ENCODE results near the gene SOCS4.

GRCh38 chr14:55073856-55074255, 46.8 kb downstream of the SOCS4 start:
- TF ChIP-seq CTCF (IDR thresholded peaks at IDR 0.05) = no peak
- no peak for TF ChIP-seq EP300 (IDR thresholded peaks at IDR 0.05)
